Right ventricle myocardium superior (tissue), 1 donor: ENCODE measurements around the gene PTPRN2. TPM values are rescaled to one million over a fixed set of nuclear protein-coding genes. Genes with fewer than 3 reads are reported as not detected.
"Not testable (repeated sequence)": the region's sequence is repeated elsewhere in the genome, so short reads cannot be mapped to it uniquely, and the experiment has no call there.

Experiments
- ATAC-seq: fragments of 200-7000 bp; cut with Tn5 transposase; one replicate; pipeline ENCODE4 v1.9.1; 2020; ENCODE audit warnings: mild to moderate bottlenecking; ENCODE audit not compliant: poor library complexity
- DNase-seq: peaks from one replicate; pipeline ENCODE4 v3.0.0-alpha.2; 2020
- intact Hi-C: fragments of 100-400 bp; cut with DNase I; formaldehyde crosslinking; loops from one replicate; pipeline ENCODE4 v1.11.2; 2022
- total RNA-seq: library from RNA; stranded (reverse); fragmentation: NEBNext Ultra II Directional; extraction: Animal tissue kit (Norgen Biotek cat#: 25700); gene quantifications from one replicate; pipeline ENCODE4 v1.2.1, GENCODE V29; 2021
- donor health status: DM: no; HTN: yes; CAD: no; lungs with severe emphysema.

PTPRN2 gene
- total RNA-seq, 1 donor from 2014 or later: 1.2 TPM

- intact Hi-C loops: no loop called here
- DNase-seq (no peak), ATAC-seq (no peak)
Observed at GRCh38 chr7:158279539-158280447, 307.8 kb downstream of the PTPRN2 start.

- intact Hi-C loops: no loop called here
- ATAC-seq: no peak
- no peak for DNase-seq
Observed at GRCh38 chr7:158278745-158279320, 308.8 kb downstream of the PTPRN2 start.

- DNase-seq (no peak), ATAC-seq (no peak)
- intact Hi-C loops: no loop called here
Observed at GRCh38 chr7:158277219-158278141, 310.1 kb downstream of the PTPRN2 start.

GRCh38 chr7:158276414-158277218, 311.0 kb downstream of the PTPRN2 start:
- no peak for DNase-seq
- intact Hi-C loops: no loop called here
- ATAC-seq: no peak

- DNase-seq (no peak), ATAC-seq (no peak)
- intact Hi-C loops: no loop called here
Observed at GRCh38 chr7:158275711-158276413, 311.8 kb downstream of the PTPRN2 start.

GRCh38 chr7:158274996-158275395, 312.6 kb downstream of the PTPRN2 start:
- intact Hi-C loops: no loop called here
- DNase-seq (no peak), ATAC-seq (no peak)

GRCh38 chr7:158274404-158274811, 313.2 kb downstream of the PTPRN2 start:
- intact Hi-C loops: no loop called here
- DNase-seq (peak; percentile 23), ATAC-seq (no peak)

- not testable (repeated sequence) for ATAC-seq
- DNase-seq: peak; percentile 36
Observed at GRCh38 chr7:158273756-158274342, 313.8 kb downstream of the PTPRN2 start.

GRCh38 chr7:158273138-158273651, 314.4 kb downstream of the PTPRN2 start:
- ATAC-seq (no peak), DNase-seq (peak; percentile 10)
- intact Hi-C loops: no loop called here

More at GRCh38 chr7:158273756-158274342, 313.8 kb downstream of the PTPRN2 start:
- intact Hi-C loops: not testable (repeated sequence)

- intact Hi-C loops: no loop called here
- ATAC-seq: no peak
- DNase-seq: peak; percentile 27
Observed at GRCh38 chr7:158272509-158273137, 315.0 kb downstream of the PTPRN2 start.

GRCh38 chr7:158272091-158272490, 315.5 kb downstream of the PTPRN2 start:
- intact Hi-C loops: no loop called here
- peak; percentile 4 for DNase-seq
- no peak for ATAC-seq

GRCh38 chr7:158271646-158272045, 316.0 kb downstream of the PTPRN2 start:
- intact Hi-C loops: no loop called here
- peak; percentile 13 for DNase-seq
- ATAC-seq: no peak

- peak; percentile 35 for DNase-seq
- ATAC-seq: no peak
- intact Hi-C loops: no loop called here
Observed at GRCh38 chr7:158270856-158271413, 316.7 kb downstream of the PTPRN2 start.

GRCh38 chr7:158270106-158270775, 317.4 kb downstream of the PTPRN2 start:
- intact Hi-C loops: no loop called here
- DNase-seq: peak; percentile 20
- ATAC-seq: no peak

GRCh38 chr7:158268816-158269535, 318.6 kb downstream of the PTPRN2 start:
- no peak for ATAC-seq
- DNase-seq: peak; percentile 11
- intact Hi-C loops: no loop called here
